Suprapubic skin (tissue), 4 donors: ENCODE data around the gene SRPK3. TPM values are rescaled to one million over a fixed set of nuclear protein-coding genes. Genes with fewer than 3 reads are reported as not detected.
A peak's percentile ranks its signal among the peaks of the same experiment; 100 is the strongest.

Source experiments
- DNase-seq, 2 donors: peaks; one replicate each; pipeline ENCODE4 v3.0.0-alpha.2; 2019; ENCODE audit warnings: low spot score in 2 of 2
- H3K27ac ChIP-seq: fragments of 200-600 bp; sonication (generic); one replicate; pipeline ENCODE4 v1.5.1; 2019
- H3K27me3 ChIP-seq: fragments of 200-600 bp; sonication (generic); one replicate; pipeline ENCODE4 v1.5.1; 2019
- H3K36me3 ChIP-seq: fragments of 200-600 bp; sonication (generic); one replicate; pipeline ENCODE4 v1.5.1; 2019
- H3K4me1 ChIP-seq: fragments of 200-600 bp; sonication (generic); one replicate; pipeline ENCODE4 v1.5.1; 2019
- H3K4me3 ChIP-seq: fragments of 200-600 bp; sonication (generic); one replicate; pipeline ENCODE4 v1.5.1; 2019; ENCODE audit warnings: mild to moderate bottlenecking
- H3K9me3 ChIP-seq: fragments of 200-600 bp; sonication (generic); one replicate; pipeline ENCODE4 v1.5.1; 2019
- CTCF ChIP-seq, 2 donors: fragments of 200-600 bp in 1 of 2; fragments of 450-650 bp in 1 of 2; sonication (generic) in 1 of 2; IDR thresholded peaks; one replicate each; pipeline ENCODE4 v1.5.1; 2016 to 2019; ENCODE audit warnings: antibody characterized with exemption in 2 of 2, mild to moderate bottlenecking in 1 of 2, moderate library complexity in 1 of 2
- EP300 ChIP-seq: sonication (generic); formaldehyde crosslinking; IDR thresholded peaks from one replicate; pipeline ENCODE4 v1.6.1; 2017; ENCODE audit warnings: antibody characterized with exemption
- POLR2A ChIP-seq, 2 donors: fragments of 450-650 bp; IDR thresholded peaks; one replicate each; pipeline ENCODE4 v1.6.1; 2017; ENCODE audit warnings: antibody characterized with exemption in 2 of 2, mild to moderate bottlenecking in 2 of 2, moderate library complexity in 2 of 2
- POLR2AphosphoS5 ChIP-seq, 3 donors: sonication (generic); formaldehyde crosslinking; IDR thresholded peaks; one replicate each; pipeline ENCODE4 v1.6.1; 2017; ENCODE audit warnings: antibody characterized with exemption in 3 of 3
- WGBS: methylation state at CpG from one replicate; pipeline ENCODE4 v1.1.5; 2018; 5-methylcytosine and 5-hydroxymethylcytosine counted together
- total RNA-seq, 4 donors: library from RNA; depleted of rRNA; stranded (reverse); fragments of >200 nt; gene quantifications; one replicate each; pipeline ENCODE4 v1.1.0, GENCODE V29; 2016

Gene SRPK3
- total RNA-seq, 4 donors from 2014 or later, result 0.42 to 3.1 (median 1.2) TPM

GRCh38 chrX:153766871-153767673 is 13.8 kb upstream of the SRPK3 start:
- 82% methylated on average over 35 of the region's 56 CpGs for WGBS
- DNase-seq, result peak in 1 of 2 donors; percentile 59
- TF ChIP-seq POLR2AphosphoS5 (IDR thresholded peaks at IDR 0.05), result no peak
- Histone ChIP-seq H3K36me3 (no peaks in the 10 kb centered on the region), H3K4me3 (no peak overlapping the region), H3K4me1 (peaks cover 27% of the 10 kb centered on the region), H3K27me3 (no peaks in the 10 kb centered on the region), H3K27ac (no peak overlapping the region), H3K9me3 (no peaks in the 10 kb centered on the region)

- no peaks in the 10 kb centered on the region for H3K36me3 ChIP-seq
- TF ChIP-seq EP300 (no peak), POLR2A (IDR thresholded peaks at IDR 0.05) (no peak), CTCF (IDR thresholded peaks at IDR 0.05) (no peak), POLR2AphosphoS5 (IDR thresholded peaks at IDR 0.05) (no peak)
- peaks cover 27% of the 10 kb centered on the region for H3K4me1 ChIP-seq
- no peak for DNase-seq
- H3K27me3 ChIP-seq, result no peaks in the 10 kb centered on the region
- H3K4me3 ChIP-seq, result no peak overlapping the region
- WGBS, result 100% methylated on average over 2 of the region's 20 CpGs
- H3K9me3 ChIP-seq, result no peaks in the 10 kb centered on the region
- H3K27ac ChIP-seq, result no peak overlapping the region
These were observed 13.2 kb upstream of the SRPK3 start for GRCh38 chrX:153767674-153768055.

- DNase-seq, result peak in 1 of 2 donors; percentile 61
- no peaks in the 10 kb centered on the region for H3K27me3 ChIP-seq
- 100% methylated on average over 1 of the region's 22 CpGs for WGBS
- no peaks in the 10 kb centered on the region for H3K9me3 ChIP-seq
- H3K36me3 ChIP-seq, result no peaks in the 10 kb centered on the region
- no peak overlapping the region for H3K27ac ChIP-seq
- no peak for TF ChIP-seq POLR2A (IDR thresholded peaks at IDR 0.05)
- no peak for TF ChIP-seq CTCF (IDR thresholded peaks at IDR 0.05)
- TF ChIP-seq POLR2AphosphoS5 (IDR thresholded peaks at IDR 0.05), result no peak
- no peak for TF ChIP-seq EP300
- H3K4me3 ChIP-seq, result no peak overlapping the region
- peaks cover 27% of the 10 kb centered on the region for H3K4me1 ChIP-seq
These were observed 12.3 kb upstream of the SRPK3 start for GRCh38 chrX:153768311-153769157.

GRCh38 chrX:153769158-153769864 is 11.5 kb upstream of the SRPK3 start:
- Histone ChIP-seq H3K27me3 (no peaks in the 10 kb centered on the region), H3K36me3 (no peaks in the 10 kb centered on the region), H3K4me3 (no peak overlapping the region), H3K9me3 (no peaks in the 10 kb centered on the region), H3K27ac (no peak overlapping the region), H3K4me1 (peaks cover 21% of the 10 kb centered on the region)
- TF ChIP-seq POLR2A (IDR thresholded peaks at IDR 0.05) (no peak), POLR2AphosphoS5 (IDR thresholded peaks at IDR 0.05) (no peak), EP300 (no peak), CTCF (IDR thresholded peaks at IDR 0.05) (no peak)
- 92% methylated on average over 12 of the region's 23 CpGs for WGBS
- DNase-seq, result peak in 1 of 2 donors; percentile 59

GRCh38 chrX:153769865-153770600 is 10.8 kb upstream of the SRPK3 start:
- no peak overlapping the region for H3K4me3 ChIP-seq
- TF ChIP-seq CTCF (IDR thresholded peaks at IDR 0.05), result no peak
- TF ChIP-seq EP300, result no peak
- no peak overlapping the region for H3K27ac ChIP-seq
- no peaks in the 10 kb centered on the region for H3K9me3 ChIP-seq
- H3K4me1 ChIP-seq, result peaks cover 14% of the 10 kb centered on the region
- 86% methylated on average over 16 of the region's 25 CpGs for WGBS
- no peaks in the 10 kb centered on the region for H3K36me3 ChIP-seq
- no peaks in the 10 kb centered on the region for H3K27me3 ChIP-seq
- no peak for DNase-seq
